Measurements from ENCODE around the gene GALR2.
A peak's percentile ranks its signal among the peaks of the same experiment; 100 is the strongest.

The GALR2 gene

GRCh38 chr17:76104896-76105231, 30.3 kb downstream of the GALR2 start:
- no peak for TF ChIP-seq CTCF (IDR thresholded peaks at IDR 0.05)

GRCh38 chr17:76106703-76107102, 32.1 kb downstream of the GALR2 start:
- no peak for TF ChIP-seq CTCF (IDR thresholded peaks at IDR 0.05)
- no peaks in the 10 kb centered on the region for H3K27me3 ChIP-seq (ENCODE audit: control insufficient read depth, insufficient read depth, low read length)
- peak overlapping the region; percentile 45 for H2AFZ ChIP-seq
- no peaks in the 10 kb centered on the region for H3K36me3 ChIP-seq (ENCODE audit: control insufficient read depth, insufficient read depth, low read length)
- no peak overlapping the region for H3K27ac ChIP-seq
- no peaks in the 10 kb centered on the region for H3K9me3 ChIP-seq (ENCODE audit: control insufficient read depth, low read length)
- H3K4me1 ChIP-seq = no peaks in the 10 kb centered on the region
- no peak overlapping the region for H3K4me2 ChIP-seq (ENCODE audit: low read length)
- H3K4me3 ChIP-seq (ENCODE audit: low read depth, low read length) = no peak overlapping the region
- peaks cover 6% of the 10 kb centered on the region for H3K79me2 ChIP-seq
- H3K9ac ChIP-seq = no peak overlapping the region

More at GRCh38 chr17:76104896-76105231, 30.3 kb downstream of the GALR2 start:
- Histone ChIP-seq H3K4me3 (ENCODE audit: low read depth, low read length) (no peak overlapping the region), H3K9me3 (ENCODE audit: control insufficient read depth, low read length) (no peaks in the 10 kb centered on the region), H2AFZ (peak overlapping the region; percentile 39), H3K27ac (no peak overlapping the region), H3K79me2 (peaks cover 9% of the 10 kb centered on the region), H3K9ac (no peak overlapping the region), H3K4me2 (ENCODE audit: low read length) (no peak overlapping the region), H3K4me1 (no peaks in the 10 kb centered on the region), H3K36me3 (ENCODE audit: control insufficient read depth, insufficient read depth, low read length) (no peaks in the 10 kb centered on the region), H3K27me3 (ENCODE audit: control insufficient read depth, insufficient read depth, low read length) (no peaks in the 10 kb centered on the region)

GRCh38 chr17:76107509-76107908, 32.9 kb downstream of the GALR2 start:
- no peak for TF ChIP-seq CTCF (IDR thresholded peaks at IDR 0.05)
- no peaks in the 10 kb centered on the region for H3K36me3 ChIP-seq (ENCODE audit: control insufficient read depth, insufficient read depth, low read length)
- no peaks in the 10 kb centered on the region for H3K27me3 ChIP-seq (ENCODE audit: control insufficient read depth, insufficient read depth, low read length)
- H3K27ac ChIP-seq = no peak overlapping the region
- no peak overlapping the region for H3K9ac ChIP-seq
- H3K4me3 ChIP-seq (ENCODE audit: low read depth, low read length) = no peak overlapping the region
- H3K4me1 ChIP-seq = no peaks in the 10 kb centered on the region
- H2AFZ ChIP-seq = no peak overlapping the region
- peaks cover 6% of the 10 kb centered on the region for H3K79me2 ChIP-seq
- H3K9me3 ChIP-seq (ENCODE audit: control insufficient read depth, low read length) = no peaks in the 10 kb centered on the region
- H3K4me2 ChIP-seq (ENCODE audit: low read length) = no peak overlapping the region

GRCh38 chr17:76111956-76112355, 37.4 kb downstream of the GALR2 start:
- no peaks in the 10 kb centered on the region for H3K36me3 ChIP-seq (ENCODE audit: control insufficient read depth, insufficient read depth, low read length)
- H3K79me2 ChIP-seq = no peaks in the 10 kb centered on the region
- no peak overlapping the region for H3K4me3 ChIP-seq (ENCODE audit: low read depth, low read length)
- H3K9ac ChIP-seq = no peak overlapping the region
- no peak for TF ChIP-seq CTCF (IDR thresholded peaks at IDR 0.05)
- H3K9me3 ChIP-seq (ENCODE audit: control insufficient read depth, low read length) = no peaks in the 10 kb centered on the region
- no peak overlapping the region for H3K27ac ChIP-seq
- H3K4me2 ChIP-seq (ENCODE audit: low read length) = no peak overlapping the region
- H3K4me1 ChIP-seq = no peaks in the 10 kb centered on the region
- no peaks in the 10 kb centered on the region for H3K27me3 ChIP-seq (ENCODE audit: control insufficient read depth, insufficient read depth, low read length)
- H2AFZ ChIP-seq = no peak overlapping the region

- Histone ChIP-seq H3K9ac (no peak overlapping the region), H3K4me3 (ENCODE audit: low read depth, low read length) (no peak overlapping the region), H2AFZ (no peak overlapping the region), H3K27ac (no peak overlapping the region), H3K4me2 (ENCODE audit: low read length) (no peak overlapping the region), H3K36me3 (ENCODE audit: control insufficient read depth, insufficient read depth, low read length) (no peaks in the 10 kb centered on the region), H3K27me3 (ENCODE audit: control insufficient read depth, insufficient read depth, low read length) (no peaks in the 10 kb centered on the region), H3K4me1 (no peaks in the 10 kb centered on the region), H3K9me3 (ENCODE audit: control insufficient read depth, low read length) (no peaks in the 10 kb centered on the region), H3K79me2 (no peaks in the 10 kb centered on the region)
- no peak for TF ChIP-seq CTCF (IDR thresholded peaks at IDR 0.05)
These were observed 40.7 kb downstream of the GALR2 start for GRCh38 chr17:76115138-76115754.

Data from parathyroid adenoma (tissue), 2 donors.